Endothelial cell of umbilical vein (primary cell): ENCODE results near the gene TMEM11. TPM values are rescaled to one million over a fixed set of nuclear protein-coding genes. Genes with fewer than 3 reads are reported as not detected.

ENCODE experiments used
- BruUV-seq: library from RNA; stranded (reverse); fragments of 400-500 nt; replicated peaks from 2 replicates; lab custom pipeline; 2021; lab: Mats Ljungman, UMichigan
- CTCF ChIA-PET: fragments of 300-600, 350-600 bp; sonication (Branson Sonifier 250); formaldehyde crosslinking; loops from one replicate; lab custom pipeline; 2021; ENCODE audit warnings: antibody characterized with exemption, inconsistent platforms; lab: Charles Lee
- POLR2A ChIA-PET: fragments of 300-600, 350-600 bp; sonication (Branson Sonifier 250); formaldehyde crosslinking; loops from one replicate; lab custom pipeline; 2021; ENCODE audit warnings: antibody characterized with exemption, inconsistent platforms; lab: Charles Lee
- DNase-seq: peaks from one replicate; pipeline ENCODE4 v3.0.0-alpha.2; 2011; ENCODE audit warnings: low read depth, low spot score
- FAIRE-seq: peaks from 2 replicates; lab custom pipeline; 2011; peaks lifted over from hg19 to GRCh38; lab: Jason Lieb, UNC
- H2AFZ ChIP-seq: 2 replicates; pipeline ENCODE4 v1.6.0; 2012; ENCODE audit warnings: low read depth, low read length, control low read depth, inconsistent platforms
- H3K27ac ChIP-seq: 2 replicates; pipeline ENCODE4 v1.5.1; 2011; ENCODE audit warnings: low read depth, mild to moderate bottlenecking, control low read depth, low read length, moderate library complexity; ENCODE audit not compliant: insufficient read depth
- H3K27me3 ChIP-seq, 2 experiments: 2 replicates each; pipeline versions ENCODE4 v1.6.0 to v1.6.1; 2011; ENCODE audit warnings: low read length in 2 of 2, mixed read lengths in 1 of 2; ENCODE audit not compliant: control insufficient read depth in 2 of 2, insufficient read depth in 2 of 2
- H3K36me3 ChIP-seq, 2 experiments: 2 replicates in 1 of 2; 3 replicates in 1 of 2; pipeline ENCODE4 v1.5.1; 2011; ENCODE audit warnings: low read length in 2 of 2, mild to moderate bottlenecking in 1 of 2, moderate library complexity in 1 of 2; ENCODE audit not compliant: control insufficient read depth in 2 of 2, insufficient read depth in 2 of 2; ENCODE audit errors: extremely low read depth in 1 of 2
- H3K4me1 ChIP-seq: 3 replicates; pipeline ENCODE4 v1.5.1; 2011; ENCODE audit warnings: mild to moderate bottlenecking, low read length; ENCODE audit not compliant: control insufficient read depth, insufficient read depth; ENCODE audit errors: extremely low read depth
- H3K4me2 ChIP-seq: 2 replicates; pipeline ENCODE4 v1.6.1; 2011; ENCODE audit warnings: low read length, control low read depth, mixed read lengths; ENCODE audit not compliant: insufficient read depth
- H3K4me3 ChIP-seq, 3 experiments: fragments of 200-600 bp in 1 of 3; sonication (generic), shearing (Covaris generic) in 1 of 3; replicated peaks in 1 of 3; 2 replicates each; pipeline ENCODE4 v1.5.1; 2011 to 2016; ENCODE audit warnings: control low read depth in 3 of 3, low read length in 3 of 3, mild to moderate bottlenecking in 2 of 3, inconsistent platforms in 1 of 3, low read depth in 1 of 3, moderate library complexity in 1 of 3; ENCODE audit not compliant: insufficient read depth in 1 of 3
- H3K79me2 ChIP-seq: 2 replicates; pipeline ENCODE4 v1.6.0; 2012; ENCODE audit warnings: low read length, inconsistent platforms; ENCODE audit not compliant: control insufficient read depth, insufficient read depth
- H3K9ac ChIP-seq: replicated peaks from 2 replicates; pipeline ENCODE3; 2011; ENCODE audit warnings: low read length, control low read depth; ENCODE audit not compliant: insufficient read depth; ENCODE audit errors: extremely low read depth
- H3K9me1 ChIP-seq: replicated peaks from 3 replicates; pipeline ENCODE4 v1.6.0; 2011; ENCODE audit warnings: mild to moderate bottlenecking, low read length; ENCODE audit not compliant: control insufficient read depth, insufficient read depth; ENCODE audit errors: extremely low read depth
- H3K9me3 ChIP-seq: replicated peaks from 2 replicates; pipeline ENCODE4 v1.5.1; 2012; ENCODE audit warnings: low read length, inconsistent platforms; ENCODE audit not compliant: control insufficient read depth, insufficient read depth
- H4K20me1 ChIP-seq: replicated peaks from 2 replicates; pipeline ENCODE3; 2011; ENCODE audit warnings: mild to moderate bottlenecking, low read length; ENCODE audit not compliant: control insufficient read depth, insufficient read depth; ENCODE audit errors: extremely low read depth
- CTCF ChIP-seq, 2 donors: IDR thresholded peaks; 1 replicate in 1 of 2; 2 replicates in 1 of 2; pipeline ENCODE4 v1.5.1; 2011; ENCODE audit warnings: low read length in 2 of 2, mild to moderate bottlenecking in 2 of 2, moderate library complexity in 2 of 2, control low read depth in 1 of 2, inconsistent platforms in 1 of 2, low read depth in 1 of 2; ENCODE audit not compliant: insufficient read depth in 1 of 2; ENCODE audit errors: extremely low read depth in 1 of 2
- EZH2 ChIP-seq: IDR thresholded peaks from 2 replicates; pipeline ENCODE4 v1.6.1; 2012; ENCODE audit warnings: borderline replicate concordance, low read depth, mild to moderate bottlenecking, moderate library complexity, low read length, inconsistent platforms; ENCODE audit not compliant: severe bottlenecking
- FOS ChIP-seq: IDR thresholded peaks from 2 replicates; pipeline ENCODE4 v1.6.1; 2011; ENCODE audit warnings: mild to moderate bottlenecking, low read length, moderate library complexity, borderline replicate concordance; ENCODE audit not compliant: insufficient read depth
- GATA2 ChIP-seq: IDR thresholded peaks from 2 replicates; pipeline ENCODE4 v1.7.0; 2011; ENCODE audit warnings: low read depth, mild to moderate bottlenecking, moderate library complexity, mixed read lengths, low read length; ENCODE audit not compliant: insufficient read length, insufficient read depth
- JUN ChIP-seq: IDR thresholded peaks from 2 replicates; pipeline ENCODE4 v1.6.1; 2011; ENCODE audit warnings: borderline replicate concordance, low read depth; ENCODE audit not compliant: insufficient read length, insufficient read depth
- MAX ChIP-seq: IDR thresholded peaks from 2 replicates; pipeline ENCODE4 v1.6.1; 2011; ENCODE audit not compliant: insufficient read depth, insufficient read length
- MYC ChIP-seq: IDR thresholded peaks from one replicate; pipeline ENCODE4 v1.6.1; 2011; ENCODE audit warnings: mild to moderate bottlenecking, low read depth, low read length
- POLR2A ChIP-seq: IDR thresholded peaks from 2 replicates; pipeline ENCODE4 v1.6.1; 2012; ENCODE audit warnings: low read depth, mild to moderate bottlenecking, control low read depth, low read length
- POLR2AphosphoS5 ChIP-seq: IDR thresholded peaks from 2 replicates; pipeline ENCODE4 v1.6.1; 2012; ENCODE audit warnings: low read depth, mild to moderate bottlenecking, control low read depth, low read length, moderate library complexity; ENCODE audit not compliant: insufficient read depth
- dilution Hi-C: fragments of 300-500 bp; cut with MboI; formaldehyde crosslinking; loops from one replicate; pipeline ENCODE4 v1.15.0; 2019; ENCODE audit warnings: low sequenced_read_pairs; ENCODE audit not compliant: extremely low pct_ligation_motif_present
- intact Hi-C: fragments of 100-400 bp; cut with micrococcal nuclease; formaldehyde crosslinking; loops from one replicate; pipeline ENCODE4 v1.10.0; 2022
- polyA plus RNA-seq, 4 experiments: library from polyadenylated mRNA; depleted of rRNA in 3 of 4; stranded (reverse) in 3 of 4; unstranded in 1 of 4; fragments of >200 nt; gene quantifications; 2 replicates each; pipeline versions ENCODE4 v1.2.1 to v1.2.3, GENCODE V29; 2011 to 2012; ENCODE audit warnings: missing spikeins in 1 of 4
- total RNA-seq: library from RNA; stranded (reverse); gene quantifications from 2 replicates; pipeline ENCODE4 v1.2.3, GENCODE V29; 2021

TMEM11 gene
- total and polyA plus RNA-seq, 2 donors (not counting 3 experiments of a cell fraction or from before 2014, with no cell fraction given), result 27.4 to 79.9 TPM

- Histone ChIP-seq H3K4me3 (no peak overlapping the region), H4K20me1 (no peaks in the 10 kb centered on the region), H3K4me2 (no peak overlapping the region), H3K79me2 (no peaks in the 10 kb centered on the region), H3K9ac (no peak overlapping the region), H3K4me1 (peaks cover 10% of the 10 kb centered on the region), H3K27me3 (no peaks in the 10 kb centered on the region), H2AFZ (no peak overlapping the region), H3K9me1 (no peaks in the 10 kb centered on the region), H3K36me3 (peaks cover 0 to 5% of the 10 kb centered on the region in 2 experiments), H3K27ac (no peak overlapping the region), H3K9me3 (no peaks in the 10 kb centered on the region)
- no TSS peak for BruUV-seq
- no peak for FAIRE-seq
- ChIA-PET POLR2A (no interaction called here), CTCF (interaction anchor here (1.3 kb wide), 1 partner anchor 71 kb away, joined by 6 read pairs; no protein-coding TSS in a partner anchor)
- TF ChIP-seq GATA2, result no peak
- TF ChIP-seq FOS, result no peak
- TF ChIP-seq EZH2, result no peak
- no peak for TF ChIP-seq MAX
- no peak for TF ChIP-seq MYC
- TF ChIP-seq CTCF (IDR thresholded peaks at IDR 0.05; ENCODE audit: extremely low read depth in 1 of 2, insufficient read depth in 1 of 2, low read depth in 1 of 2, low read length in 2 of 2), result no peak
- no peak for TF ChIP-seq POLR2AphosphoS5
- no peak for TF ChIP-seq JUN
- no peak for TF ChIP-seq POLR2A
- no peak for DNase-seq
- dilution Hi-C loops (no loop called here), intact Hi-C loops (no loop called here)
Measured at GRCh38 chr17:21190078-21190477, 23.9 kb downstream of the TMEM11 start.
